DMS114 treated with DMSO at 0.1 percent for 48 hours (cell line): ENCODE data around the gene SLC35E4.
A peak's percentile ranks its signal among the peaks of the same experiment; 100 is the strongest.
"Not testable (repeated sequence)": the region's sequence is repeated elsewhere in the genome, so short reads cannot be mapped to it uniquely, and the experiment has no call there.

Experiments
- DNase-seq: peaks from one replicate; lab custom pipeline; 2025; ENCODE audit not compliant: unreplicated experiment; lab: John Stamatoyannopoulos, UW

Gene SLC35E4

GRCh38 chr22:30611197-30611596 is 24.4 kb upstream of the SLC35E4 start:
- DNase-seq = no peak

- no peak for DNase-seq
Measured at GRCh38 chr22:30612789-30613188, 22.8 kb upstream of the SLC35E4 start.

GRCh38 chr22:30614268-30614667 is 21.3 kb upstream of the SLC35E4 start:
- DNase-seq = no peak

GRCh38 chr22:30614879-30615278 is 20.7 kb upstream of the SLC35E4 start:
- no peak for DNase-seq

- no peak for DNase-seq
Measured at GRCh38 chr22:30615543-30615954, 20.0 kb upstream of the SLC35E4 start.

- no peak for DNase-seq
Measured at GRCh38 chr22:30617819-30618218, 17.8 kb upstream of the SLC35E4 start.

GRCh38 chr22:30619909-30620308 is 15.7 kb upstream of the SLC35E4 start:
- DNase-seq = not testable (repeated sequence)

- no peak for DNase-seq
Measured at GRCh38 chr22:30626413-30626812, 9.2 kb upstream of the SLC35E4 start.

GRCh38 chr22:30627471-30627870 is 8.1 kb upstream of the SLC35E4 start:
- no peak for DNase-seq

GRCh38 chr22:30628491-30628890 is 7.1 kb upstream of the SLC35E4 start:
- DNase-seq = no peak

- DNase-seq = not testable (repeated sequence)
Measured at GRCh38 chr22:30631469-30631868, 4.1 kb upstream of the SLC35E4 start.

- peak; percentile 58 for DNase-seq
Measured at GRCh38 chr22:30634471-30635233, 929 bp upstream of the SLC35E4 start.

- no peak for DNase-seq
Measured at GRCh38 chr22:30636226-30637077, 871 bp downstream of the SLC35E4 start.

- no peak for DNase-seq
Measured at GRCh38 chr22:30637701-30638114, 2.1 kb downstream of the SLC35E4 start.

GRCh38 chr22:30640361-30640760 is 4.8 kb downstream of the SLC35E4 start:
- DNase-seq = no peak

GRCh38 chr22:30640839-30641430 is 5.4 kb downstream of the SLC35E4 start:
- no peak for DNase-seq

- no peak for DNase-seq
Measured at GRCh38 chr22:30643055-30643875, 7.7 kb downstream of the SLC35E4 start.

- no peak for DNase-seq
Measured at GRCh38 chr22:30646518-30647160, 11.1 kb downstream of the SLC35E4 start.

GRCh38 chr22:30647536-30647935 is 12.0 kb downstream of the SLC35E4 start:
- no peak for DNase-seq

- DNase-seq = no peak
Measured at GRCh38 chr22:30648825-30649224, 13.2 kb downstream of the SLC35E4 start.
